HUES6 (cell line): ENCODE results near the gene KLHDC3.

ENCODE experiments used
- H3K27ac ChIP-seq: 2 replicates; pipeline ENCODE4 v1.7.0; 2013; ENCODE audit warnings: low read depth, mild to moderate bottlenecking, low read length, inconsistent platforms
- H3K27me3 ChIP-seq: 2 replicates; pipeline ENCODE4 v1.6.1; 2013; ENCODE audit warnings: low read length; ENCODE audit not compliant: control insufficient read depth, insufficient read depth
- H3K36me3 ChIP-seq: 2 replicates; pipeline ENCODE4 v1.6.1; 2013; ENCODE audit warnings: low read length; ENCODE audit not compliant: control insufficient read depth, insufficient read depth
- H3K4me1 ChIP-seq: 2 replicates; pipeline ENCODE4 v1.6.1; 2013; ENCODE audit warnings: low read length; ENCODE audit not compliant: control insufficient read depth, insufficient read depth
- H3K4me3 ChIP-seq: 2 replicates; pipeline ENCODE4 v1.5.1; 2013; ENCODE audit warnings: low read depth, low read length
- H3K9ac ChIP-seq: one replicate; pipeline ENCODE4 v1.6.1; 2013; ENCODE audit warnings: mild to moderate bottlenecking, low read length
- H3K9me3 ChIP-seq: 2 replicates; pipeline ENCODE4 v1.6.1; 2013; ENCODE audit warnings: low read depth, low read length; ENCODE audit not compliant: control insufficient read depth, insufficient read depth

KLHDC3 gene

GRCh38 chr6:43043310-43043709 is 29.3 kb downstream of the KLHDC3 start:
- peaks cover 89% of the 10 kb centered on the region for H3K36me3 ChIP-seq

DNA sequence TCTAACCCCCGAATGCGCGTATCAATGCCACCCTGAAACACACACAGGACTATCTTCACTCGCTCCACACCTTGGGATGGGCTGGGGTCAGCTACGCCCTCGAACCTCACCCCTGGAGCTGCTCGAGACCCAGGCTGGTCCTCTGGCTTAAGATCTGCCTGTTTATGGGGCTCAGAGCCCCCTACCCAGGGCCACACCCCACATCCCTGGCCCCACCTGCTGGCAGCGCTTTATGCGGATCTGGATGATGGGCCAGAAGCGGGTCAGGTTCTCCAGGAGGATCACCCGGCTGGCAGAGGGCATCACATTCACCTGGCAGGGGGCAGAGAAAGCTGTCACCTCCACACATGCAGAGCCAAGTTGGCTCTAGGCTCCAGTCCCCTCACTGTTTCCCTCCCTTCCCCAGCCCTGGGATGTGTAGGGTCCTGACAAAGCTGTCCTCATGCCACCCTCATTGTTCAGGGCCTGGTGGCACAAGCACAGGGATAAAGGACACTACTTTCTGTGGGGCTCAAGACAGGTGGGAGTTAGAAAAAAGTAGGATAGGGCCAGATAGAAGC is 31.4 kb downstream of the KLHDC3 start:
- Histone ChIP-seq H3K36me3 (peaks cover 86% of the 10 kb centered on the region), H3K9ac (no peak overlapping the region), H3K4me1 (no peaks in the 10 kb centered on the region), H3K27me3 (no peaks in the 10 kb centered on the region), H3K27ac (no peak overlapping the region), H3K9me3 (no peaks in the 10 kb centered on the region), H3K4me3 (no peak overlapping the region)

More at GRCh38 chr6:43043310-43043709, 29.3 kb downstream of the KLHDC3 start:
- Histone ChIP-seq H3K9me3 (no peaks in the 10 kb centered on the region), H3K27me3 (no peaks in the 10 kb centered on the region), H3K4me1 (no peaks in the 10 kb centered on the region), H3K4me3 (no peak overlapping the region), H3K9ac (no peak overlapping the region), H3K27ac (no peak overlapping the region)

GRCh38 chr6:43047998-43048397 is 33.9 kb downstream of the KLHDC3 start:
- Histone ChIP-seq H3K9ac (no peak overlapping the region), H3K4me1 (peaks cover 11% of the 10 kb centered on the region; the same call in 1 of the 2 replicates), H3K9me3 (no peaks in the 10 kb centered on the region), H3K4me3 (no peak overlapping the region), H3K36me3 (peaks cover 81% of the 10 kb centered on the region), H3K27me3 (no peaks in the 10 kb centered on the region), H3K27ac (no peak overlapping the region)

- Histone ChIP-seq H3K4me1 (peaks cover 12% of the 10 kb centered on the region), H3K9me3 (no peaks in the 10 kb centered on the region), H3K27me3 (no peaks in the 10 kb centered on the region), H3K27ac (no peak overlapping the region), H3K9ac (no peak overlapping the region), H3K4me3 (no peak overlapping the region), H3K36me3 (peaks cover 65% of the 10 kb centered on the region)
Observed at GRCh38 chr6:43050981-43051380, 36.9 kb downstream of the KLHDC3 start.

DNA sequence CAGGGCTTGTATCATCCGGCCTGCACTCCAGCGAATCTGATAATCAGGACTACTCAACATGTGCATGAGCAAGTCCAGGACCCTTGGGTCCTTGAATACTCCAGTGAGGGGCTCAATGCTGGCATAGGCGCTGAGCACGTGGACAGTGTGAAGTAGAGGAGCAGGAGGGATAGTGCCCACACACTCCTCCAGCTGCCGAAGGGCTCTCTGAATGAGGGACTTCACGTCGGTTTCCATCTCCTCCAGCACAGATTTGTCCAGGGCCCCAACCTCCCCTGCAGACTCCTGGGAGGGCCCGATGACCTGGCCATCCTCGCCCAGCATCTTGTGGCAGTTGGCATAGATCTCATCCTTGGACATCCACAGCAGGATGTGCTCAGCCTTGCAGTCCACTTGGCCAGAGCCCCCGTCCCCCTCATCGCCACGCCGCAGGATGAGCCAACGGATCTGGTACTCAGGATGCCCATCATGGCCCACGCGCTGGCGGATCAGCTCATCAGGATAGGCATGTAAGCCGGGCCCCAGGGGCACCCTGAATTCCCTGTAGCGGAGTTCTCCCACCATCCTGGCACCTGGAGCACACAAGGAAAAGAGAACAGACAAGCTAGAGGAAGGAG is 38.3 kb downstream of the KLHDC3 start:
- Histone ChIP-seq H3K27me3 (no peaks in the 10 kb centered on the region), H3K4me3 (peak overlapping the region; percentile 94), H3K27ac (no peak overlapping the region), H3K4me1 (peaks cover 12% of the 10 kb centered on the region), H3K9ac (peak overlapping the region; percentile 97), H3K9me3 (no peaks in the 10 kb centered on the region), H3K36me3 (peaks cover 56% of the 10 kb centered on the region)

- Histone ChIP-seq H3K27ac (peak overlapping the region; percentile 88), H3K9me3 (no peaks in the 10 kb centered on the region), H3K4me1 (peaks cover 12% of the 10 kb centered on the region), H3K27me3 (no peaks in the 10 kb centered on the region), H3K4me3 (peak overlapping the region; percentile 94), H3K9ac (peak overlapping the region; percentile 97), H3K36me3 (peaks cover 55% of the 10 kb centered on the region)
Observed at GRCh38 chr6:43052842-43053544, 38.9 kb downstream of the KLHDC3 start.

DNA sequence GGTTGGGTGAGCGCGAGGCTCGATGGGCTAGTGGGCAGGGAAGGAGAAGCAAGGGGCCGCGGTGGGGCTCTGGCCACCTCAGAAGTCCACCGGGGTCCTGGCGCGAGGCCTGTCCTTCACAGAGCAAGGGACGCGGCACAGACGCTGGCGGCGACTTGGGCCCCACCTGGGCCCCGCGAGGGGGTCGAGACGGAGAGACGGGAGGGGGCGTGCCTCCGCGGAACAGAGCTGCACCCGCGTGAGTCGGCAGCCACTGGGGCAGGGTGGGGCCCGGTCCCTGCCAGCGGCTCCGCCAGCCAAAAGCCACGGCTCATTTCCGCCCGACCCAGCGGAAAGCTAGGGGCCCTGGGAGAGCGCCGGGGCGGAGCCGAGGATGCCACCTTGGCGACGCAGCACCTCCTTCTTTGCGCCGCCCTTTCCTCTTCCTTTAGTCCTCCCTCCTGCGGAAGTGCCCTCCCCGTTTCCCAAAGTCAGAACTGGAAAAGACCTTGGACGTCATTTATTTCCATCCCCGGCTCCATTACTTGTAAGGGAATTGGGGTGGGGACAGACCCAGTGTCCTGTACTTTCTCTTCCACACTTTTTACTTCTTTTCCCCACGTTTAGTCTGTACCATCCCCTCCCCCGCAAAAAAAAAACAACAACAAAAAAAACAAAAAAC is 39.6 kb downstream of the KLHDC3 start, which contains the start of gene CUL7:
TSS of gene CUL7 (minus strand) at position 307 of the 661 bp plus-strand sequence. CDS start 1,063 bp downstream, outside the sequence.
- H3K27me3 ChIP-seq, result no peaks in the 10 kb centered on the region
- H3K27ac ChIP-seq, result peak within 1 kb of the TSS; percentile 88
- no peaks in the 10 kb centered on the region for H3K9me3 ChIP-seq
- peaks cover 17% of the 10 kb centered on the region for H3K4me1 ChIP-seq
- peak within 1 kb of the TSS; percentile 97 for H3K9ac ChIP-seq
- H3K36me3 ChIP-seq, result peaks cover 53% of the 10 kb centered on the region
- H3K4me3 ChIP-seq, result peak within 1 kb of the TSS; percentile 94

DNA sequence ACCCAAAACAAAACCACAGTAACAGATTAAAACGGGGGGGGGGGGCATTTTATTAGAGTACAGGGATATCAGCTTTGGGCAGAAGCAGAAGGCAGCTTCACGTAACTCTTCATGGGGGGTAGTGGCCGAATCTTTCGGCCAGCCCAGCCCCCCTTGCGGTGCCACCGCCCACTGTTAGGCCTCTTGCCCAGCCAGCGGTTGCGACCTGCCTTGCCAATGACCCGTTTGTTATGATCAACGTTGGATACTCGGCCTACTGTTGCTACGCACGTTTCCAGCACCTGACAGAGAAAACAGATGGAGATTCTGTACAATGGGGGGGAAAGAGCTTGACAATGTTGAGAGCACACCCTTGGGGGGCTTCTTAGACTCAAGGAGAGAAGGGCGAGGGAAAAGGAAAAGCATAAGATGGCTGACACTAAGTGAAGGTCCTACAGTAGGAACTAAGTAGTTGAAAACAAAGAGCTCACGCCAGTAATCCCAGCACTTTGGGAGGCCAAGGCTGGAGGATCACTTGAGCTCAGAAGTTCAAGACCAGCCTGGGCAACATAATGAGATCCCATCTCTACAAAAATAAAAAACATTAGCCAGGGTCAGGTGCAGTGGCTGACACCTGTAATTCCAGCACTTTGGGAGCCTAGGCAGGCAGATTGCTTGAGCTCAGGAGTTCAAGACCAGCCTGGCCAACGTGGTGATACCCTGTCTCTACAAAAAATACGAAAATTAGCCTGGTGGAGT is 40.3 kb downstream of the KLHDC3 start:
- no peaks in the 10 kb centered on the region for H3K27me3 ChIP-seq
- H3K36me3 ChIP-seq, result peaks cover 47% of the 10 kb centered on the region
- H3K4me1 ChIP-seq, result peaks cover 17% of the 10 kb centered on the region
- H3K9ac ChIP-seq, result no peak overlapping the region
- peak overlapping the region; percentile 94 for H3K4me3 ChIP-seq
- H3K9me3 ChIP-seq, result no peaks in the 10 kb centered on the region
- H3K27ac ChIP-seq, result peak overlapping the region; percentile 88; the same call in 1 of the 2 replicates

GRCh38 chr6:43055966-43056365 is 41.9 kb downstream of the KLHDC3 start:
- Histone ChIP-seq H3K4me3 (no peak overlapping the region), H3K36me3 (peaks cover 32% of the 10 kb centered on the region), H3K9me3 (no peaks in the 10 kb centered on the region), H3K9ac (no peak overlapping the region), H3K27me3 (no peaks in the 10 kb centered on the region), H3K4me1 (peaks cover 17% of the 10 kb centered on the region), H3K27ac (no peak overlapping the region)

DNA sequence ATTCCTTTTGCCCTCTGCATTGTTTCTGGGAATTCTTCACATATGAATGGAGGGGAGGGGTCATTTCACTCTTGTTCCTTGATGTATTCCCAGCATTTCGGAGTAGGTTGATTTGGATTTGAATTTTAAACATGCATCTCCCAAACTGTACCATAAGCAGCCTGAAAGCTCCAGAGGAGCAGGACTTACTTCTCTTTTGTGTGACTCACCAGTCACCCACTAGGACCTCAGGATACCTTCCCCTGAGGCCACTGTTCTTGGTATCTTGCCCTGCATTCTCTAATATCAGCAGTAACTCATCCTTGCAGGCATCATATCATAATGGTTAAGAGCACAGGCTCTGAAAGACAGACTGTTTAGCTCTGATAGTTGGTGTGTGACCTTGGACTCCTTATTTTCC is 44.5 kb downstream of the KLHDC3 start:
- Histone ChIP-seq H3K9me3 (no peaks in the 10 kb centered on the region), H3K4me1 (peaks cover 5% of the 10 kb centered on the region), H3K4me3 (peak overlapping the region; percentile 96), H3K36me3 (peaks cover 29% of the 10 kb centered on the region), H3K27ac (peak overlapping the region; percentile 81; the same call in 1 of the 2 replicates), H3K27me3 (no peaks in the 10 kb centered on the region), H3K9ac (peak overlapping the region; percentile 93)
